ENCODE results near the gene SKIC2.

- no peak for TF ChIP-seq REST (tag by site-specific recombination; IDR thresholded peaks at IDR 0.05)
- no peak for TF ChIP-seq MYNN (tag by site-specific recombination; IDR thresholded peaks at IDR 0.05; ENCODE audit: borderline replicate concordance)
- TF ChIP-seq ZNF664 (tag by site-specific recombination; IDR thresholded peaks at IDR 0.05), result no peak
- TF ChIP-seq, protein P1, sequence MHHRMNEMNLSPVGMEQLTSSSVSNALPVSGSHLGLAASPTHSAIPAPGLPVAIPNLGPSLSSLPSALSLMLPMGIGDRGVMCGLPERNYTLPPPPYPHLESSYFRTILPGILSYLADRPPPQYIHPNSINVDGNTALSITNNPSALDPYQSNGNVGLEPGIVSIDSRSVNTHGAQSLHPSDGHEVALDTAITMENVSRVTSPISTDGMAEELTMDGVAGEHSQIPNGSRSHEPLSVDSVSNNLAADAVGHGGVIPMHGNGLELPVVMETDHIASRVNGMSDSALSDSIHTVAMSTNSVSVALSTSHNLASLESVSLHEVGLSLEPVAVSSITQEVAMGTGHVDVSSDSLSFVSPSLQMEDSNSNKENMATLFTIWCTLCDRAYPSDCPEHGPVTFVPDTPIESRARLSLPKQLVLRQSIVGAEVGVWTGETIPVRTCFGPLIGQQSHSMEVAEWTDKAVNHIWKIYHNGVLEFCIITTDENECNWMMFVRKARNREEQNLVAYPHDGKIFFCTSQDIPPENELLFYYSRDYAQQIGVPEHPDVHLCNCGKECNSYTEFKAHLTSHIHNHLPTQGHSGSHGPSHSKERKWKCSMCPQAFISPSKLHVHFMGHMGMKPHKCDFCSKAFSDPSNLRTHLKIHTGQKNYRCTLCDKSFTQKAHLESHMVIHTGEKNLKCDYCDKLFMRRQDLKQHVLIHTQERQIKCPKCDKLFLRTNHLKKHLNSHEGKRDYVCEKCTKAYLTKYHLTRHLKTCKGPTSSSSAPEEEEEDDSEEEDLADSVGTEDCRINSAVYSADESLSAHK (tag by site-specific recombination; IDR thresholded peaks at IDR 0.05), result no peak
- no peak for TF ChIP-seq ZBTB44 (tag by site-specific recombination; IDR thresholded peaks at IDR 0.05)
- TF ChIP-seq ZNF423 (tag by site-specific recombination; IDR thresholded peaks at IDR 0.05), result no peak
- TF ChIP-seq CTCF (tag by site-specific recombination; IDR thresholded peaks at IDR 0.05), result no peak
- TF ChIP-seq ZNF174 (tag by site-specific recombination; IDR thresholded peaks at IDR 0.05), result no peak
These were observed 4.9 kb downstream of the SKIC2 start for GRCh38 chr6:31963921-31964320.

Measured in HEK293 (cell line).